ENCODE data around the gene GPRIN2. TPM values are rescaled to one million over a fixed set of nuclear protein-coding genes. Genes with fewer than 3 reads are reported as not detected.
A peak's percentile ranks its signal among the peaks of the same experiment; 100 is the strongest.

GPRIN2 gene
- total RNA-seq, 4 donors from 2014 or later, result 1.2 to 1.6 TPM; not detected in 2

DNA sequence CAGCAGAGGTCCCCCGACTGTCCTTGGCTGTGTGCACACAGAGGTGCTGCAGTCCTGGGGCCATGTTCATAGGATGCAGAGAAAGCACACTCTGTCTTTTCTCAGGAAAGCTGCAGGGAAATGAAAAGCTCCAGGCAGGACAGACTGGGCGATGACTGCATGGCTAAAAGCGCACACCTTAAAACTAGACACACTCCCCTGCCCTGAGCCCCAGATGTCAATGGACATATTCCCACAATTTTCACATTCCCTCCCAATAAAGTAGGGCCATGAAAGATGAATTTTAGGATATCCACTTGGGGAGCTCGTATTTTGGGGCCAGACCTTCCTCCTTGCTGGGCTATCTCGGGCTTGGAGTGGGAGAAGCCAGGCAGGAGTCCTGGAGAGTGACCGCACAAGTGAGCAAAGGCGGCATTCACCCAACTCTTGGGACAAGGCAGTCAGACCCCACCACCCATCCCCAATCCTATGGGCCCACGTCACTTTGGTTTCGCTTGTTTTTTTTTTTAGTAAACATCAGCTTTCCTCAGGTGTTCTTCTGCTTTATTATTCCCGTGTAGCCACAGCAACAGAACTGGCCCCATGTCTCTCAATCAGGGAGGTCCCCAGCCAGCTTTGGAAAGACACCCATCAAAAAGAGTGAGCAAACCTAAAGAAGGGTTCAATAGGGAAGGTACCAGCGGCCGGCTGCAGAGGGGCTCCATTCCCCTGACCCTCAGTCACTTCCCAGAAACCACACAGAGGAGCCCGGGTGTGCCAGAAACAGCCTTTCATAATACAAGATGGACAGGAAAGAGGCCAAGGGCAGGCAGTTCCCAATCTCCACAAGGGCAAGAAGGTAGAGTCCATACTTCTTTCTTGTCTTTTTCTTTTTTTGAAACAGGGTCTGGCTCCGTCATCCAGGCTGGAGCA is 12.7 kb downstream of the GPRIN2 start:
- whole genome bisulfite sequencing, 2 donors (ENCODE audit: low coverage in 1 of 2), result 88 to 90% methylated on average over 10 to 14 of the region's 14 CpGs
- peaks cover 7% of the 10 kb centered on the region for H3K27me3 ChIP-seq
- TF ChIP-seq, protein P1, sequence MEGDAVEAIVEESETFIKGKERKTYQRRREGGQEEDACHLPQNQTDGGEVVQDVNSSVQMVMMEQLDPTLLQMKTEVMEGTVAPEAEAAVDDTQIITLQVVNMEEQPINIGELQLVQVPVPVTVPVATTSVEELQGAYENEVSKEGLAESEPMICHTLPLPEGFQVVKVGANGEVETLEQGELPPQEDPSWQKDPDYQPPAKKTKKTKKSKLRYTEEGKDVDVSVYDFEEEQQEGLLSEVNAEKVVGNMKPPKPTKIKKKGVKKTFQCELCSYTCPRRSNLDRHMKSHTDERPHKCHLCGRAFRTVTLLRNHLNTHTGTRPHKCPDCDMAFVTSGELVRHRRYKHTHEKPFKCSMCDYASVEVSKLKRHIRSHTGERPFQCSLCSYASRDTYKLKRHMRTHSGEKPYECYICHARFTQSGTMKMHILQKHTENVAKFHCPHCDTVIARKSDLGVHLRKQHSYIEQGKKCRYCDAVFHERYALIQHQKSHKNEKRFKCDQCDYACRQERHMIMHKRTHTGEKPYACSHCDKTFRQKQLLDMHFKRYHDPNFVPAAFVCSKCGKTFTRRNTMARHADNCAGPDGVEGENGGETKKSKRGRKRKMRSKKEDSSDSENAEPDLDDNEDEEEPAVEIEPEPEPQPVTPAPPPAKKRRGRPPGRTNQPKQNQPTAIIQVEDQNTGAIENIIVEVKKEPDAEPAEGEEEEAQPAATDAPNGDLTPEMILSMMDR (IDR thresholded peaks at IDR 0.05), result no peak
- TF ChIP-seq EP300 (IDR thresholded peaks at IDR 0.05) (no peak), POLR2A (IDR thresholded peaks at IDR 0.05) (no peak), POLR2AphosphoS5 (IDR thresholded peaks at IDR 0.05) (no peak)
- no peaks in the 10 kb centered on the region for H3K36me3 ChIP-seq
- peaks cover 0 to 37% (median 5%) of the 10 kb centered on the region in 3 donors for H3K4me1 ChIP-seq
- H3K27ac ChIP-seq, result no peak overlapping the region
- ATAC-seq, result no peak
- H3K4me3 ChIP-seq, result no peak overlapping the region
- H3K9me3 ChIP-seq, result no peaks in the 10 kb centered on the region

DNA sequence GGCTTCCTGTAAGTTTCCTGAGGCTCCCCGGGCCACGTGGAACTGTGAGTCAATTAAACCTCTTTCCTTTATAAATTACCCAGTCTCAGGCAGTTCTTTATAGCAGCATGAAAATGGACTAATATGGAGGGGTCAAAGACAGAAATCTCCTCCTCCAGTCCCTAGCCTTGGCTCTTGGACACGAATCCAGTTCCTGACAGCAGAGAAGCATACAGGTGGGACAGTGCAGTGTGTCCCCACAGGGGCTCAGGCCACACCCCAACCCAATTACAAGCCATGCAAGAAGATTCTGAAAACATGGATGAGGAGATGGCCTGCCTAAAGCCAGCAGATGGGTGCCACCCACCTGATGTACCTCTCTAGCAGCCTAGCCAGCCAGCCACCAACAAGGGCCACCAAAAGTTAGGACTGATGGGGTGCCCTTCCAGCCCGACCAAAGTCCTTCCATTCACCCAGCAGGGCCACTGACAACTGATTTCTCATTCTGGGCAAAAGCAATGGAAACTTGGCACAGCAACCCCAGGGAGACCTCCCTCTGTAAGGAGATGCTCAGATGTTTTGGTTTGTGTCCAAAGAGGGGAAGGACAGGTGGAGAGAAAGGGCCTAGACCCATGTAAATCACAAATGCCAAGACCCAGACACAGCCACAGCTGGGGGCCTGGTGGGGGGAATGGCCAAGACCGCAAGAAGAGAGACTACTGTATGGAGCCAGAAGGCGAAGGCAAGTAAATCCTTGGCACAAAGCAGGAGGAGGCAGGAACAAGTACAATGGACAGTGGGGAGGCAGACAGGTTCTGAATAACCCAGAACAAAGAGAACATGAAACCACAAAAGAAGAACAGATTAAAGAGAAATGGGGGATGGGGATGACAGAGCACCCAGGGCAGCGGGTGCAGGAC is 13.6 kb downstream of the GPRIN2 start:
- no peak overlapping the region for H3K27ac ChIP-seq
- WGBS, 2 donors (ENCODE audit: low coverage in 1 of 2), result 73 to 94% methylated on average over 6 to 7 of the region's 7 CpGs
- H3K4me1 ChIP-seq, result peaks cover 0 to 44% (median 5%) of the 10 kb centered on the region in 3 donors
- no peak for ATAC-seq
- no peaks in the 10 kb centered on the region for H3K9me3 ChIP-seq
- H3K36me3 ChIP-seq, result no peaks in the 10 kb centered on the region
- TF ChIP-seq, protein P1 (IDR thresholded peaks at IDR 0.05), result no peak
- TF ChIP-seq POLR2A (IDR thresholded peaks at IDR 0.05) (no peak), EP300 (IDR thresholded peaks at IDR 0.05) (no peak), POLR2AphosphoS5 (IDR thresholded peaks at IDR 0.05) (no peak)
- no peak overlapping the region for H3K4me3 ChIP-seq
- peaks cover 7% of the 10 kb centered on the region for H3K27me3 ChIP-seq

DNA sequence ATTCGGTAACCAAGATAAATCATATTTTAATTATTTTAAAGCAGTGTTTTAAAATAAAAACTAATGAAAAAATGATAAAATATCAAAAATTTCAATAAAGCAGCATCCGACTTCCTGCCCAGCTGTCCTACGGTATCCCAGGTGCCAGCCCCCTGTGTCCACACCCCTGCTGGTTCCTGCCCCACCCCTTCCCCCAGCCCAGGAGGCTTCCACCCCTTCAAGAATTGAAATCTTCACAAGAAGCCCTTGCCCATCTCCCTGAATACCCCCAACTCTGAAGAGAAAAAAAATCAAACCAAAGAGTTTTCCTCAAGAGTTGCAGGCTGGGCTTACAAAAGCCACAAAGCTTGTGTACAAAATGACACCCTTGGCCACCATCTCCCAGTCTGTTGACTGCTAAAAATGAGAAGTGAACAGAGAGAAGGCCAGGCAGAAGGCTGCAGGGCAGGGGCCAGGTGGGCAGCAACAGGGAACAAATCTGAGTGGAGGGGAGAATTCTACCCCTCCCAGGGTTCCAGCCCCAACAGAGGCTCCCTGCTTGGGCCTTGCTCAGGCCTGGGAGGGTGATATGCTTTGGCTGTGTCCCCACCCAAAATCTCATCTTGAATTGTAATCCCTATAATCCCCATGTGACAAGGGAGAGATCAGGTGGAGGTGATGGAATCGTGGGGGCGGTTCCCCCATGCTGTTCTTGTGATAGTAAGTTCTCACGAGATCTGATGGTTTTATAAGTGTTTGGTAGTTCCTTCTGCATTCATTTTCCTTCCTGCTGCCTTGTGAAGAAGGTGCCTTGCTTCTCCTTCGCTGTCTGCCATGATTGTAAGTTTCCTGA is 14.5 kb downstream of the GPRIN2 start:
- WGBS, 2 donors (ENCODE audit: low coverage in 1 of 2), result 85 to 88% methylated on average over 7 of the region's 7 CpGs

DNA sequence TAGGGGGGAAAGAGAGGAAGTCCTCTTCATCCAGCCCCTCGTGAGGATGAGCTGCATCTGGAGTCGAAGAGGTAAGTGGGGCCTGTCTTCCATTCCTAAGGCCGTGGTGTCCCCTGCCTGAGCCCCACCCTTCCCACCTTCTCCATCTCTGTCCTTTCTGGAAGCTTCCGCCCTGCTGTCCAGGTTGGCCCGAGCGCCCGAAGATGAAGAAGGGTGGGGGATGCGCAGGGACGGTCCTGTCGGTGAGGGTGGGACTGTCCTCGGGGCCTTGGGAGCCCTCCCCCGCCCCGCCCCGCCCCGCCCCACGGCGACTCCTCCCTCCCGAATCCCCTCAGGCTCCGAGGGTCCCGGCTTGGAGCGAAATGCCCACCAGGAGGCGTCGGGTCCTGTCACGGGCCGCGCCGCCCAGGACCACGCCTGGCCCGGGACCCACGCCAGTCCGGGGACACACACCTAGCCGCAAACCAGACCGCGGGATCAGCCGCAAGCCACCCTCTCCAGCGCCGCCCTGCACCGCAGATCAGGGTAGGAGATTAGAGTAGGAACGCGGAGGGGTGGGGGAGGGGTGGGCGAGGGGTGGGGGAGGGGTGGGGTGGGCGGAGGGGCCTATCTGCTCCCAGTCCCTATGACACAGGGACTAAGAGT is 15.3 kb downstream of the GPRIN2 start:
- H3K9me3 ChIP-seq, result no peaks in the 10 kb centered on the region
- no peak for ATAC-seq
- H3K27me3 ChIP-seq, result peaks cover 8% of the 10 kb centered on the region
- TF ChIP-seq, protein P1 (IDR thresholded peaks at IDR 0.05), result peak in 1 of 4 experiments; percentile 34
- no peak for TF ChIP-seq POLR2AphosphoS5 (IDR thresholded peaks at IDR 0.05)
- H3K36me3 ChIP-seq, result no peaks in the 10 kb centered on the region
- H3K4me3 ChIP-seq, result peak overlapping the region in 1 of 2 donors; percentile 39
- 5 to 30% methylated on average over 4 to 15 of the region's 42 CpGs for WGBS, 2 donors (ENCODE audit: low coverage in 1 of 2)
- H3K27ac ChIP-seq, result peak overlapping the region in 3 of 4 donors; percentile 59 to 70 (median 62)
- H3K4me1 ChIP-seq, result peaks cover 0 to 44% (median 5%) of the 10 kb centered on the region in 3 donors

More for the DNA sequence above, 14.5 kb downstream of the GPRIN2 start:
- Histone ChIP-seq H3K27me3 (peaks cover 7% of the 10 kb centered on the region), H3K9me3 (no peaks in the 10 kb centered on the region), H3K4me1 (peaks cover 0 to 44% (median 5%) of the 10 kb centered on the region in 3 donors), H3K36me3 (no peaks in the 10 kb centered on the region), H3K27ac (no peak overlapping the region), H3K4me3 (no peak overlapping the region)
- no peak for ATAC-seq
- TF ChIP-seq, protein P1 (IDR thresholded peaks at IDR 0.05), result no peak
- TF ChIP-seq POLR2A (IDR thresholded peaks at IDR 0.05), result no peak
- TF ChIP-seq POLR2AphosphoS5 (IDR thresholded peaks at IDR 0.05), result no peak
- no peak for TF ChIP-seq EP300 (IDR thresholded peaks at IDR 0.05)

Data from gastroesophageal sphincter (tissue), 4 donors.